ENCODE data around the gene SAFB. TPM values are rescaled to one million over a fixed set of nuclear protein-coding genes. Genes with fewer than 3 reads are reported as not detected.

SAFB gene
- total and polyA plus RNA-seq, 2 of the 13 experiments (the other 11 are each of a cell fraction or from before 2014, with no cell fraction given): 21.0 to 28.4 TPM

GRCh38 chr19:5686647-5687359 lies 63.9 kb downstream of the SAFB start (continued):
- no peak for TF ChIP-seq CEBPZ (IDR thresholded peaks at IDR 0.05; ENCODE audit: low read length)
- no peak for TF ChIP-seq EED (CRISPR knock-in tag; IDR thresholded peaks at IDR 0.05)
- no peak for TF ChIP-seq ZNF160 (CRISPR knock-in tag; IDR thresholded peaks at IDR 0.05)
- no peak for TF ChIP-seq GZF1 (CRISPR knock-in tag; IDR thresholded peaks at IDR 0.05)
- peak; percentile 13; the same call in 1 of the 2 replicates for TF ChIP-seq KAT8 (CRISPR knock-in tag; IDR thresholded peaks at IDR 0.05)
- TF ChIP-seq FOXK2 (IDR thresholded peaks at IDR 0.05): no peak
- TF ChIP-seq HIVEP1 (CRISPR knock-in tag; IDR thresholded peaks at IDR 0.05): peak; percentile 8; the same call in 1 of the 2 replicates
- no peak for TF ChIP-seq BATF2 (CRISPR knock-in tag; IDR thresholded peaks at IDR 0.05)
- no peak for TF ChIP-seq HDAC6 (IDR thresholded peaks at IDR 0.05; ENCODE audit: low read depth, low read length)
- TF ChIP-seq GLI4 (CRISPR knock-in tag; IDR thresholded peaks at IDR 0.05; ENCODE audit: borderline replicate concordance): no peak
- no peak; the same call in 1 of the 2 replicates for TF ChIP-seq ZBTB20 (CRISPR knock-in tag; IDR thresholded peaks at IDR 0.05; ENCODE audit: borderline replicate concordance, low read depth)
- no peak for TF ChIP-seq ZNF230 (CRISPR knock-in tag; IDR thresholded peaks at IDR 0.05)
- no peak for TF ChIP-seq DNMT1 (CRISPR knock-in tag; IDR thresholded peaks at IDR 0.05)
- TF ChIP-seq ZNF337 (CRISPR knock-in tag; IDR thresholded peaks at IDR 0.05; ENCODE audit: borderline replicate concordance, low read depth): no peak
- TF ChIP-seq CREM (IDR thresholded peaks at IDR 0.05): peak; percentile 50
- TF ChIP-seq CREM (CRISPR knock-in tag; IDR thresholded peaks at IDR 0.05): peak; percentile 66
- no peak for TF ChIP-seq ZNF124 (CRISPR knock-in tag; IDR thresholded peaks at IDR 0.05)
- no peak for TF ChIP-seq ZNF432 (CRISPR knock-in tag; IDR thresholded peaks at IDR 0.05; ENCODE audit: borderline replicate concordance)
- no peak for TF ChIP-seq ZNF296 (CRISPR knock-in tag; conservative IDR thresholded peaks at IDR 0.05)
- no peak for TF ChIP-seq ZNF367 (CRISPR knock-in tag; IDR thresholded peaks at IDR 0.05; ENCODE audit: borderline replicate concordance)
- no peak; the same call in 1 of the 2 replicates for TF ChIP-seq ZNF12 (CRISPR knock-in tag; IDR thresholded peaks at IDR 0.05)
- no peak for TF ChIP-seq ELF4 (CRISPR knock-in tag; IDR thresholded peaks at IDR 0.05; ENCODE audit: borderline replicate concordance)
- TF ChIP-seq FOXJ3 (CRISPR knock-in tag; IDR thresholded peaks at IDR 0.05; ENCODE audit: borderline replicate concordance): no peak
- no peak for TF ChIP-seq ZKSCAN5 (CRISPR knock-in tag; IDR thresholded peaks at IDR 0.05)
- TF ChIP-seq PREB (CRISPR knock-in tag; IDR thresholded peaks at IDR 0.05): no peak
- no peak for TF ChIP-seq CAMTA2 (CRISPR knock-in tag; IDR thresholded peaks at IDR 0.05; ENCODE audit: borderline replicate concordance)
- TF ChIP-seq ZNF746 (CRISPR knock-in tag; IDR thresholded peaks at IDR 0.05): no peak
- TF ChIP-seq ZNF589 (CRISPR knock-in tag; conservative IDR thresholded peaks at IDR 0.05): no peak
